HG02678 (cell line): Measurements from ENCODE around the gene CHMP6.
A peak's percentile ranks its signal among the peaks of the same experiment; 100 is the strongest.

Experiments
- ATAC-seq: cut with Tn5 transposase; IDR thresholded peaks from one replicate; pipeline ENCODE4 v1.9.1; 2021; ENCODE audit warnings: mild to moderate bottlenecking, moderate library complexity; ENCODE audit not compliant: unreplicated experiment

The CHMP6 gene

GRCh38 chr17:80991645-80992076 lies at the start of gene CHMP6:
Gene CHMP6, plus strand, starts transcription at chr17:80991841. Its CDS starts 78 bp downstream, at chr17:80991919.
- peak; percentile 65 for ATAC-seq

GRCh38 chr17:80942423-80943345 lies 49.0 kb upstream of the CHMP6 start:
- ATAC-seq: no peak

DNA sequence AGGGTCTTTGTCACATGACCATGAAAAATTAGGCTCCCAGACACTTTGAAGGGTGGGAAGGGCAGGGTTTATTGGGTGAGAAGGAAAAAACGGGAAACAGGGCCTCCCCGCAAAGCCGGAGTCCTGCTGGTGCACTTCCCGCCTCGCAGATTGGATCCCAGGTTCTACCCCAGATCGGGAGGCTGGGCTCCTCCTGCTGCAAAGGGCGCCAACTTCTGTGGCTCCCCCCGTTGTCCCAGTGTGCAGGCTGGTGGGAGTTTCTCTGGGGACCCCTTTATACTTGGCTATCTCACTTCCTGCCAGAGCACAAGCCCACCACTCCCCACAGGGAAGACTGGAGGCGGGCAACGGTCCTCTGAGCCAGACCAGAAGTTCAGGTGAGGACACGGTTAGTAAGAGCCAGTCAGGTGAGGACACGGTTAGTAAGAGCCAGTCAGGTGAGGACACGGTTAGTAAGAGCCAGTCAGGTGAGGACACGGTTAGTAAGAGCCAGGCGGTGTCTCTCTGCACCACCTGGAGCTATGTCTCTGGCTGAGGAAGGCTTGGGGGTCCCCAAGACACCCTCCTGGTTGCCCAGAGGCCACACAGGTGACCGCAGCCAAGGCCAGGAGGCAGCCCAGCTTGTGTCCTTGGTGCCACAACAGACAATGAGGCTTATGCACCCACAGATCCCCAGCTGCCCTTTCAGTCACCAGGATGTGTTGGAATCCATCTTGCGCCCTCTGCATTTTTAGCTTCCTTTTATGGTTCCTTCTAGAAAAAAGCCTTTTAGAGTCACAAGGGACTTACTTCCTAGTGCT lies 48.1 kb upstream of the CHMP6 start:
- no peak for ATAC-seq

DNA sequence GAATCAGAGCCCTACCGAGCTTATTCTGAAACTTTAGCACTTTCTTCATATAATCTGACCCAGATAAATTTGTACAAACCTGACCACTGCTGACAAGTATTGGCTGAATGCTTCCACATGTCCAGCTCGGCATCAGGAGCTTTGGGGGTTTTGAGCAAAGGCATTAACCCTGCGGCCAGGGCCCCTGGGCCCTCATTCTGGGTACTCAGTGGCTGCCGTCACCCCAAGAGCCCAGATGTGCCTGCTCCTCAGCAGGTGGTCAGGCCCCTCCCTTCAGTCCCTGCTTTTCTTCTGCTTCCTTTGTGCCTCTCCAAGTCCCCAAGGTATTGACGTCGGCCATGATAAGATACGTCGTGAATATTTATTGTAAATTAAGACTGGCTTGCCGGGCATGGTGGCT lies 47.3 kb upstream of the CHMP6 start:
- no peak for ATAC-seq

- ATAC-seq: no peak
These were observed 45.9 kb upstream of the CHMP6 start for GRCh38 chr17:80945736-80946135.

DNA sequence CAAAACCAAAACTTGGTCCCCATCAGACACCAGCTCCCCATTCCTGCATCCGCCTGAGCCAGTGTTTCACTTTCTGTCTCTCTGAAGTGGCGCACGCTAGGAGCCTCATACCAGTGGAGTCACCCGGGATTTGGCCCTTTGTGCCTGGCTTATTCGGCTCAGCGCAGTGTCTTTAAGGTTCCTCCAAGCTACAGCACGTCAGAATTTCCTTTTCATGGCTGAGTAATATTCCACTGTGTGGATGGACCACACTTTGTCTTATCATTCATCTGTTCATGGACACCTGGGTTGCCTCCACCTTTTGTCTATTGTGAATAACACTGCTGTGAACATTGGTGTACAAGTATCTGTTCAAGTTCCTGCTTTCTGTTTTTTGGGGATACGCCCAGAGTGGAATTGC lies 45.2 kb upstream of the CHMP6 start:
- no peak for ATAC-seq

GRCh38 chr17:80947200-80947940 lies 44.3 kb upstream of the CHMP6 start:
- ATAC-seq: no peak

DNA sequence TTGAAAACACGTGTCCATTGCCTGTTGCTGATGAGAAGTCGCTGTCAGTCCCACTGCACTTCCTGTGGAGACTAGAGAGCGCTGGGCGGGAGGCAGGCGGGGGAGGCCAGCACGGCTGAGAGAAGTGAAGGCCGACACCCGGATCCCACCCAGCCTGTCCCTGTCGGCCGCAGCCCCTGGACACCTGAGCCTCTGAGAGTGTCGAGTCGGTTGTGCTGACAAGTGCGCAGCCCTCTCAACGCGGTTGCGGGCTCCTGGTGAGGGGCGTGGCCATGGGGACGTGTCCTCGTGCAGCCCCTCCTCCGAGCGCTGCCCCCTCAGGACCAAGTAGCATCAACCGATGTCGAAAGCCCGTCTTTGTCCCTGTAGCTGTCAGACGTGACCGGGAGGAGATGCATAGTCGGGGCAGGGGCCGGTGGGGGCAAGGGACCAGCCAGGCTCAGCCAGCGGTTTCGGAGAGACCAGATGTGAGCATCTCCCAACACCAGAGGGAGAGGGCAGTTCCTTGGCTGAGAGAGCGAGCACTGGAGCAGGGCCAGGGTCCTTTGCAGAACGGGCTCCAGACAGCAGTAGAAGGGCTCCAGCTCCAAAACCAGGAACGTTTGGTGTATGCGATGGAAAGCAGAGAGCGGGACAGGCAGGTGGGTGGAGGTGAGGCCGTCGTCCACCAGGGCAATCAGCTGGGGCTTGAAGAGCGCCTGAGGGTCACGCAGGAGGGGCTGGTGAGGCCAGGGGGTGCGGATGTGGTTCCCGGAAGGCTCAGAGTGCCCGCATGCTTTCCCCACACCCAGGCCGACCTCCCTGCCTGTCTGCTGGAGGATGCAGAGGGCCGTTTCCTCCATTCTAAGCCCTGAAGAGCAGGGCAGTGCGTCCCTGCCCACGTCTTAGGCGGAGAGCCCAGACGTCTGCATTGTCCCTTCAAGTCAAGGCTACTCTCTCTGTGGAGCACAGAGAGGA lies 43.3 kb upstream of the CHMP6 start:
- no peak for ATAC-seq

- ATAC-seq: no peak
These were observed 42.6 kb upstream of the CHMP6 start for GRCh38 chr17:80948976-80949450.

GRCh38 chr17:80949451-80950421 lies 41.9 kb upstream of the CHMP6 start:
- no peak for ATAC-seq

- no peak for ATAC-seq
These were observed 41.0 kb upstream of the CHMP6 start for GRCh38 chr17:80950466-80951120.

GRCh38 chr17:80951121-80952090 lies 40.2 kb upstream of the CHMP6 start:
- ATAC-seq: no peak

DNA sequence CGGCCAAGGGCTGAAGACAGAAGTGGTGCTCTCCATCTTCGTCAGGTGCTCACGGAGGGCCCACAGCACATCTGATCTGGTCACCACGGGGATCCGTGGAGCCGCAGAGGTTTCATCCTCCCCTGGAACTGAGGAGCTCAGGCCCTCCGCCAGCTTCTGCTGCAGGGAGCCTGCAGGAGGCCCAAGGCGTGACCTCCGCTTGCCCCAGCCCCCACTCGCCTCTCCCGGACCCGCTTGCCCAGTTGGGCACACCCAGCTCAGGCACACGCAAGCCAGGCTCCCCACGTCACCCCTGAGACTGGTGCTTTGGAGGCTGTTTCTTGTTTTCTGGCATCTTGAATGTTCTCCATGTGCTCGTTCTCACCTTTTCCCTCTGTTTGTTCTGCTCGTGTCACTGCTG lies 39.4 kb upstream of the CHMP6 start:
- ATAC-seq: no peak

- no peak for ATAC-seq
These were observed 37.9 kb upstream of the CHMP6 start for GRCh38 chr17:80953471-80954315.

DNA sequence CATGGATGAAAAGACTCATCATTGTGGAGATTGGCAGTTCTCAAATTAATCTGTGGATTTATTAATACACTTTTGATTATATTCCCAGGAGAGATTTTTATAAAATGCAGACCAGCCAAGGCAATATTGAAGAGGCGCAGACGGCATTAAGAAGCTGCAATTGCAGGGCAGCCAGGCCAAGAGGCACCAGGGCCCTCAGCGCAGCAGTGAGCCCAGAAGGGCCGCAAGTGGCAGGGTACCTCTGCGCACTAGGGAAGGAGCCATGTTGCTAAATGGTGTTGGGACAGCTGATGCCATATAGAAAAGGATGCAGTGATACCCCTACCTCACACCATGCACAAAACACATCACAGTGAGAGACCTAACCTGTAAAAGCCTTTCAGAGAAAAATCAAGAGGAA lies 36.6 kb upstream of the CHMP6 start:
- ATAC-seq: no peak

GRCh38 chr17:80955671-80956280 lies 35.9 kb upstream of the CHMP6 start:
- no peak for ATAC-seq
